ENCODE results near the gene DIPK1B. TPM values are rescaled to one million over a fixed set of nuclear protein-coding genes. Genes with fewer than 3 reads are reported as not detected.

Gene DIPK1B
- polyA plus RNA-seq, 2 donors: 1.6 to 2.5 TPM

- no peak overlapping the region for H3K27ac ChIP-seq (ENCODE audit: low read depth in 2 of 2, low read length in 1 of 2)
- H3K27me3 ChIP-seq (ENCODE audit: control insufficient read depth in 1 of 2, insufficient read depth in 2 of 2, low read length in 2 of 2): no peaks in the 10 kb centered on the region
- peaks cover 0 to 22% of the 10 kb centered on the region in 2 donors for H3K36me3 ChIP-seq (ENCODE audit: control insufficient read depth in 2 of 2, insufficient read depth in 2 of 2, low read length in 1 of 2)
- no peak overlapping the region for H3K4me3 ChIP-seq (ENCODE audit: low read depth in 1 of 2, low read length in 2 of 2)
- H3K4me1 ChIP-seq (ENCODE audit: control insufficient read depth in 2 of 2, insufficient read depth in 2 of 2, low read length in 1 of 2): peaks cover 0 to 2% of the 10 kb centered on the region in 2 donors
- H3K9me3 ChIP-seq (ENCODE audit: control insufficient read depth in 2 of 2, insufficient read depth in 1 of 2, low read depth in 1 of 2, low read length in 1 of 2): no peaks in the 10 kb centered on the region
- 42 to 48% methylated on average over 22 of the region's 22 CpGs for WGBS, 2 donors
These were observed 32.9 kb upstream of the DIPK1B start for GRCh38 chr9:136679431-136679941.

- Histone ChIP-seq H3K36me3 (ENCODE audit: control insufficient read depth in 2 of 2, insufficient read depth in 2 of 2, low read length in 1 of 2) (peaks cover 0 to 15% of the 10 kb centered on the region in 2 donors), H3K27me3 (ENCODE audit: control insufficient read depth in 1 of 2, insufficient read depth in 2 of 2, low read length in 2 of 2) (no peaks in the 10 kb centered on the region), H3K4me1 (ENCODE audit: control insufficient read depth in 2 of 2, insufficient read depth in 2 of 2, low read length in 1 of 2) (peaks cover 8 to 9% of the 10 kb centered on the region in 2 donors), H3K4me3 (ENCODE audit: low read depth in 1 of 2, low read length in 2 of 2) (no peak overlapping the region), H3K27ac (ENCODE audit: low read depth in 2 of 2, low read length in 1 of 2) (no peak overlapping the region), H3K9me3 (ENCODE audit: control insufficient read depth in 2 of 2, insufficient read depth in 1 of 2, low read depth in 1 of 2, low read length in 1 of 2) (no peaks in the 10 kb centered on the region)
- WGBS, 2 donors: 92 to 95% methylated on average over 17 of the region's 17 CpGs
These were observed 31.3 kb upstream of the DIPK1B start for GRCh38 chr9:136681029-136681428.

GRCh38 chr9:136681945-136682699, 30.2 kb upstream of the DIPK1B start:
- Histone ChIP-seq H3K4me1 (ENCODE audit: control insufficient read depth in 2 of 2, insufficient read depth in 2 of 2, low read length in 1 of 2) (peaks cover 11 to 13% of the 10 kb centered on the region in 2 donors), H3K9me3 (ENCODE audit: control insufficient read depth in 2 of 2, insufficient read depth in 1 of 2, low read depth in 1 of 2, low read length in 1 of 2) (no peaks in the 10 kb centered on the region), H3K27ac (ENCODE audit: low read depth in 2 of 2, low read length in 1 of 2) (no peak overlapping the region), H3K4me3 (ENCODE audit: low read depth in 1 of 2, low read length in 2 of 2) (no peak overlapping the region), H3K36me3 (ENCODE audit: control insufficient read depth in 2 of 2, insufficient read depth in 2 of 2, low read length in 1 of 2) (peaks cover 0 to 6% of the 10 kb centered on the region in 2 donors), H3K27me3 (ENCODE audit: control insufficient read depth in 1 of 2, insufficient read depth in 2 of 2, low read length in 2 of 2) (no peaks in the 10 kb centered on the region)
- 88 to 90% methylated on average over 19 to 20 of the region's 20 CpGs for WGBS, 2 donors

- Histone ChIP-seq H3K9me3 (ENCODE audit: control insufficient read depth in 2 of 2, insufficient read depth in 1 of 2, low read depth in 1 of 2, low read length in 1 of 2) (no peaks in the 10 kb centered on the region), H3K36me3 (ENCODE audit: control insufficient read depth in 2 of 2, insufficient read depth in 2 of 2, low read length in 1 of 2) (peaks cover 0 to 6% of the 10 kb centered on the region in 2 donors), H3K27ac (ENCODE audit: low read depth in 2 of 2, low read length in 1 of 2) (no peak overlapping the region), H3K4me3 (ENCODE audit: low read depth in 1 of 2, low read length in 2 of 2) (no peak overlapping the region), H3K4me1 (ENCODE audit: control insufficient read depth in 2 of 2, insufficient read depth in 2 of 2, low read length in 1 of 2) (peaks cover 11 to 14% of the 10 kb centered on the region in 2 donors), H3K27me3 (ENCODE audit: control insufficient read depth in 1 of 2, insufficient read depth in 2 of 2, low read length in 2 of 2) (no peaks in the 10 kb centered on the region)
- WGBS, 2 donors: 85 to 89% methylated on average over 9 to 10 of the region's 10 CpGs
These were observed 29.7 kb upstream of the DIPK1B start for GRCh38 chr9:136682710-136683109.

- Histone ChIP-seq H3K36me3 (ENCODE audit: control insufficient read depth in 2 of 2, insufficient read depth in 2 of 2, low read length in 1 of 2) (peaks cover 0 to 6% of the 10 kb centered on the region in 2 donors), H3K27me3 (ENCODE audit: control insufficient read depth in 1 of 2, insufficient read depth in 2 of 2, low read length in 2 of 2) (no peaks in the 10 kb centered on the region), H3K4me1 (ENCODE audit: control insufficient read depth in 2 of 2, insufficient read depth in 2 of 2, low read length in 1 of 2) (peaks cover 13 to 17% of the 10 kb centered on the region in 2 donors), H3K9me3 (ENCODE audit: control insufficient read depth in 2 of 2, insufficient read depth in 1 of 2, low read depth in 1 of 2, low read length in 1 of 2) (no peaks in the 10 kb centered on the region), H3K27ac (ENCODE audit: low read depth in 2 of 2, low read length in 1 of 2) (no peak overlapping the region), H3K4me3 (ENCODE audit: low read depth in 1 of 2, low read length in 2 of 2) (no peak overlapping the region)
- 87 to 92% methylated on average over 16 of the region's 16 CpGs for WGBS, 2 donors
These were observed 29.1 kb upstream of the DIPK1B start for GRCh38 chr9:136683173-136683745.

- H3K27me3 ChIP-seq (ENCODE audit: control insufficient read depth in 1 of 2, insufficient read depth in 2 of 2, low read length in 2 of 2): no peaks in the 10 kb centered on the region
- H3K4me1 ChIP-seq (ENCODE audit: control insufficient read depth in 2 of 2, insufficient read depth in 2 of 2, low read length in 1 of 2): peaks cover 13 to 20% of the 10 kb centered on the region in 2 donors
- no peak overlapping the region for H3K4me3 ChIP-seq (ENCODE audit: low read depth in 1 of 2, low read length in 2 of 2)
- WGBS, 2 donors: 90 to 93% methylated on average over 14 of the region's 14 CpGs
- no peaks in the 10 kb centered on the region for H3K9me3 ChIP-seq (ENCODE audit: control insufficient read depth in 2 of 2, insufficient read depth in 1 of 2, low read depth in 1 of 2, low read length in 1 of 2)
- H3K36me3 ChIP-seq (ENCODE audit: control insufficient read depth in 2 of 2, insufficient read depth in 2 of 2, low read length in 1 of 2): peaks cover 0 to 6% of the 10 kb centered on the region in 2 donors
- no peak overlapping the region for H3K27ac ChIP-seq (ENCODE audit: low read depth in 2 of 2, low read length in 1 of 2)
These were observed 28.6 kb upstream of the DIPK1B start for GRCh38 chr9:136683755-136684154.

GRCh38 chr9:136684339-136684738, 28.0 kb upstream of the DIPK1B start:
- H3K9me3 ChIP-seq (ENCODE audit: control insufficient read depth in 2 of 2, insufficient read depth in 1 of 2, low read depth in 1 of 2, low read length in 1 of 2): no peaks in the 10 kb centered on the region
- WGBS, 2 donors: 84 to 89% methylated on average over 15 of the region's 15 CpGs
- H3K27me3 ChIP-seq (ENCODE audit: control insufficient read depth in 1 of 2, insufficient read depth in 2 of 2, low read length in 2 of 2): no peaks in the 10 kb centered on the region
- peaks cover 0 to 6% of the 10 kb centered on the region in 2 donors for H3K36me3 ChIP-seq (ENCODE audit: control insufficient read depth in 2 of 2, insufficient read depth in 2 of 2, low read length in 1 of 2)
- H3K4me1 ChIP-seq (ENCODE audit: control insufficient read depth in 2 of 2, insufficient read depth in 2 of 2, low read length in 1 of 2): peaks cover 11 to 21% of the 10 kb centered on the region in 2 donors
- no peak overlapping the region for H3K4me3 ChIP-seq (ENCODE audit: low read depth in 1 of 2, low read length in 2 of 2)
- no peak overlapping the region for H3K27ac ChIP-seq (ENCODE audit: low read depth in 2 of 2, low read length in 1 of 2)

GRCh38 chr9:136684799-136685198, 27.6 kb upstream of the DIPK1B start:
- no peaks in the 10 kb centered on the region for H3K27me3 ChIP-seq (ENCODE audit: control insufficient read depth in 1 of 2, insufficient read depth in 2 of 2, low read length in 2 of 2)
- H3K27ac ChIP-seq (ENCODE audit: low read depth in 2 of 2, low read length in 1 of 2): no peak overlapping the region
- 85 to 91% methylated on average over 15 of the region's 15 CpGs for WGBS, 2 donors
- peaks cover 11 to 22% of the 10 kb centered on the region in 2 donors for H3K4me1 ChIP-seq (ENCODE audit: control insufficient read depth in 2 of 2, insufficient read depth in 2 of 2, low read length in 1 of 2)
- no peaks in the 10 kb centered on the region for H3K9me3 ChIP-seq (ENCODE audit: control insufficient read depth in 2 of 2, insufficient read depth in 1 of 2, low read depth in 1 of 2, low read length in 1 of 2)
- H3K36me3 ChIP-seq (ENCODE audit: control insufficient read depth in 2 of 2, insufficient read depth in 2 of 2, low read length in 1 of 2): peaks cover 0 to 6% of the 10 kb centered on the region in 2 donors
- H3K4me3 ChIP-seq (ENCODE audit: low read depth in 1 of 2, low read length in 2 of 2): no peak overlapping the region

- Histone ChIP-seq H3K27ac (ENCODE audit: low read depth in 2 of 2, low read length in 1 of 2) (no peak overlapping the region), H3K36me3 (ENCODE audit: control insufficient read depth in 2 of 2, insufficient read depth in 2 of 2, low read length in 1 of 2) (peaks cover 0 to 6% of the 10 kb centered on the region in 2 donors), H3K9me3 (ENCODE audit: control insufficient read depth in 2 of 2, insufficient read depth in 1 of 2, low read depth in 1 of 2, low read length in 1 of 2) (no peaks in the 10 kb centered on the region), H3K27me3 (ENCODE audit: control insufficient read depth in 1 of 2, insufficient read depth in 2 of 2, low read length in 2 of 2) (no peaks in the 10 kb centered on the region), H3K4me1 (ENCODE audit: control insufficient read depth in 2 of 2, insufficient read depth in 2 of 2, low read length in 1 of 2) (peaks cover 11 to 25% of the 10 kb centered on the region in 2 donors), H3K4me3 (ENCODE audit: low read depth in 1 of 2, low read length in 2 of 2) (no peak overlapping the region)
- 72 to 86% methylated on average over 7 of the region's 7 CpGs for WGBS, 2 donors
These were observed 27.2 kb upstream of the DIPK1B start for GRCh38 chr9:136685216-136685615.
